ENCODE results near the gene GRIN2C. TPM values are rescaled to one million over a fixed set of nuclear protein-coding genes. Genes with fewer than 3 reads are reported as not detected.

Gene GRIN2C
- total RNA-seq, 1 donor from 2014 or later: 1.2 TPM

DNA sequence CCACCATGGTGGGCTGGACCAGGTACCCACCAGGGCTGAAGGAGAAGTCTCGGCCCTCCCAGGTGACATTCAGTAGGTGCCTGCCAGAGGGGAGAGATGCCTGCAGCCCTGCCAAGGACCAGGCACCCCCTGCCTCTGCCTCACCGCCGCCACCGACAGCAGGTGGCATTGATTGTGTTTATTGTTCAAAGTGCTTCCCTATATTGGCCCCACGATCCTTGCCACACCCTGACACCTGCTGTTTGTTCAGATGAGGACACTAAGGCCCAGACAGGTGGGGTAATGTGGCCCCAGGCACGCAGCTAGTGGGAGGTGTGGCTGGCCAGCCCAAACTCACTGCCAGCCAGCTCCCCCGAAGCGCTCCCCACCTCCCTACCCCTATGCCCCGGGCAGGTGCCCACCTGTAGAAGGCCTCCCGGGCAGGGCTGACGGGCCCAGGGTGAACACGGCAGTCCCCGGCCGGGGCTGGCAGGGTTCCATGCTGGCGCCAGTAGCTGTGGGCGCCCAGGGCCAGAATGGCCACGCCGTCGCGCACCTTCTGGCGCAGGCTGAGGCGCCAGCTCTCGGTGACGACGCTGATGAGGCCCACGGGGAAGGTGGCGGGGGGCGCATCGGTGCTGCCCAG, 8.0 kb downstream of the GRIN2C start:
- DNase-seq (ENCODE audit: low spot score in 2 of 2) (no peak), FAIRE-seq (no peak)

DNA sequence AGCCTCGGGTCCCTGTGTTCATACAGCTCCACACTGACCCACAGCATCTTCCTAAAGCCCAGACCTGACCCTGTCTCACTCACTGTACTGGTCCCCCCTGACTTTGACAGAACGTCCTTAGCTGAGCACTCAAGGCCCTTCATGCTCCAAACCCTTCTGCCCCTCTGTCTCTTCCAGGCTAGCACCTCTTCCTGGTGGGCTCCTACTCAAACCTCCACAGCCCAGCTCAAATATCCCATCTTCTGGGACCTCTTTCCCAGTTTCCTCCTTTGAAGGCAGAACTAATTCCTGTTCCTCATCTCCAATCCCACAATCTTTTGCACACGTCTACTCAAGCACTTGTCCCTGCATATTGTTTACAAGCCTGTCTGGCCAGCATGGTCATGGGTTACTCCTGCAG, 8.8 kb downstream of the GRIN2C start:
- no peak for DNase-seq (ENCODE audit: low spot score in 2 of 2)
- FAIRE-seq: no peak

DNA sequence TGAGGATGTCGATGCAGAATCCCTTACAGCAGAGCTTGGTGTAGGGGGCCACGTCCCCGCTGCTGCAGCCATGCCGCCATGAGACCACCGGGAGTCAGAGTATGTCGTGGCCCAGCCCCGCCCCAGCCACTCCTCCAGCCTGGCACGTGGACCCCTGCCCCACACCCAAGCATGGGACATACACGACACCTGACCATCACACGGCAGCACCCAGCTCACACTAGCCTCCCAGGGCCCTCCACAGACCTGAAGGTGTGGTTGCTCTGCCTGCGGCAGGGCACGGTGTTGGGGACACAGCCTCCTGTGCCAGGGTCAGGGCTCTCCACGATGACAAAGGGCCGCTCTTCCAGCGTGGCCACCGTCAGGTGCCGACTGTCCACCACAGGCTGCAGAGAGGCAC, 9.4 kb downstream of the GRIN2C start:
- FAIRE-seq (no peak), DNase-seq (ENCODE audit: low spot score in 2 of 2) (no peak)

DNA sequence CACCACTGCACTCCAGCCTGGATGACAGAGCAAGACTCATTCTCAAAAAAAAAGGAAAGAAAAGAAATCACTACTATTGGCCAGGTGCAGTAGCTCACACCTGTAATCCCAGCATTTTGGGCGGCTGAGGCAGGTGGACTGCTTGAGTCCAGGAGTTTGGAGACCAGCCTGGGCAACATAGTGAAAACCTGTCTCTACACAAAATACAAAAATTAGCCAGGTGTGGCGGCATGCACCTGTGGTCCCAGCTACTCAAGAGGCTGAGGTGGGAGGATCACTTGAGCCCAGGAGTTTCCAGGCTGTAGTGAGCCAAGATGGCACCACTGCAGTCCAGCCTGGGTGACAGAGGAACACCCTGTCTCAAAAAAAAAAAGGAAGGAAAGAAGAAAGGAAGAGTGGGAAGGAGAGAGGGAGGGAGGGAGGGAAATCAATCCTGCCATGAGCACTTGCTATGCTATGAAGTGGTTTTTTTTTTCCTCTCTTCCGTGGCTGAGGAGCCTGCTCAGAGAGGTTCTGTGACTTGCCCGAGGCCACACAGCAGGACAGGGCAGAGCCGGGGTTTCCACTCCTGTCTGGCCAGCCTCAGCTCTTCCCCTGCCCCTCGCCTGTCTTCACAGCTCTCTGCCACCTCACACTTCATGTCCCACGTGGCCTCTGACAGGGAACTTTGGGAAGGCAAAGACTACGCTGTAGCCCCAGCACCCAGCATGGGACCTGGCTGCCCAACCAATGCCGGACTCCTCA, 10.9 kb downstream of the GRIN2C start:
- no peak for FAIRE-seq
- no peak for DNase-seq (ENCODE audit: low spot score in 2 of 2)

DNA sequence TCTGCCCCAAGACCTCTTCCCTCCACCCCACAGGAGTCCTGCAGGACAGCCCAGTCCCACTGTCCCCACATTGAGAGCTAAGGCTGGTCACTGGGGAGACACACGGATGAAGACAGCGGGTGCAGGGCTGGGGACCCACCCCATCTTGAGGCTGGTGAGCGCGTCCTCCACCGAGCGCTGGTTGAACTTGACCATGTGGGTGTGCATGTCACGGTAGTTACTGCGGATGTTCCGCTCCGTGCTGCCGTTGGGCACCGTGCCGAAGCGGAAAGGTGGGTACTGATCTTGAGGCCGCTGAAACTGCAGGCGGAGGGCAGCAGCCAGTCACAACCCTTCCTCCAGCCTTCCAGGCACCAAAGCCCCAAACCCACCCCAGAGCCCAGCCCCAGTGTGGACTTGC, 13.1 kb downstream of the GRIN2C start:
- FAIRE-seq (no peak), DNase-seq (ENCODE audit: low spot score in 2 of 2) (no peak)

DNA sequence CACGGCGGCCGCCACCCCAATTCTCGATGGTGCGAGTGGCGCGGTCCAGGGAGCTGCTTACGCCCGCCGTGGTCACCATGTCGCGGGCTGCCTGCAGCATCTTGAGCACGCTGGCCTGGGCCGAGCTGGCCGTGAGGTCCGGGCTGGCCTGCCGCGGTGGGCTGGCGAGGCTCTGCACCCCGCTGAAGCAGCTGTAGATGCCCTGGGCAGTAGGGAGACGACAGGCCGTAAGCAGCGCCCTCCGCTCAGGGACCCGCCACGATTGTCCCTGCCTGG, 16.4 kb downstream of the GRIN2C start:
- no peak for FAIRE-seq
- no peak for DNase-seq (ENCODE audit: low spot score in 2 of 2)

DNA sequence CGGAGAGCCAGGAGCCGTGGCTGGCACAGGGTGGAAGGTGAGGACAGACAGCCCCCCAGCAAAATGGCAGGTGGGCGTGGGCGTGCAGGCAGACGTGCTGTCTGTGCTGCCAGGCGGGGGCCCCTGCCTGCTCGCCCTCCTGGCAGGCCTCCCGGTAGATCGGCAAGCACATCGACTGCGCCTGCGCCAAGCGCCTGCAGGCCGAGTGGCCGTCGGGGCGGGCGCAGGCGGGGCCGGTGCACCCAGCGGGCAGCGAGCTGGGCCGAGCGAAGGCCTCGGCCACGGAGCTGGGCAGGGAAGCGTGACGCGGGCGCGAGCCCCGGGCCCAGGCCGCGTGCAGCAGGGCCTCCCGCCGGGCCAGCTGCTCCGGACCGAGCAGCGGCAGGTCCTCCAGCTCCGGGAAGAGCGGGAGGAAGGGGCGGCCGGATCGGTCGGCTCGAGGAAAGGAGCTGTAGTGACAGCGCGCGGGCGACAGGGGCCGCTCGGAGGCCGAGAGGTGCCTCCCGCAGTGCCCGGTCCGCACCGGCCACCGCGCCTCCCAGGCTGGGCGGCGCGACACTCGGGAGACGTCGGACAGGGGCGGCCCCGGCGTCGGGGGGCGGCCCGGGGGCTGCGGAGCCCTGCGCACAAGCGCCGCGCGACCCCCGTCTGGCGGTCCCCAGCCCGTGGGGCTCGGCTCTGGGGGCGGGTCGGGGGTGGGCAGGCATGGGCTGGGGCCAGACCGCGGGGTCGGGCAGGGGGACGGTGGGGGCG, 16.9 kb downstream of the GRIN2C start:
- DNase-seq (ENCODE audit: low spot score in 2 of 2) (peak; percentile 89 to 92), FAIRE-seq (no peak)

DNA sequence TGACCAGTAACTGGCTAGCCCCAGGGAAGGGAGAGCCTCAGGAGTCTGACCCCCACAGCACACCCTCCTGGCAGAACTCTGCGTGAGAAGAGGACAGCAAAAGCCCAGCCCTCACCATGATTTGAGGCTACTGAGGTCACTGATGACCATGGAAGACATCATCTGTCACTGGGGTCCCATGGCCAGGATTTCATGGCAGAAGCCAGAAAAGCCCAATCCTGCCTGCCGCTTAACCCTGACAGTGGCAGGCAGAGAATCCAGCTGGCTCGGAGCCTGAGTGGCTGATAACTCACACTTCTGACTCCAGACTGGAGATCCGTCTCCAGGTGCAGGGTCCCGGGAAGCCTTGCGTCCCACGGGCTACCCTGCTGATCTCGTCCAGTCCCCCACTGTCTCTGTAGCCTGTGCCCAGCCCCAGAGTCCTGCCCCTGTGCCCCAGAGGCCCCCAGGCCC, 17.5 kb downstream of the GRIN2C start:
- DNase-seq (ENCODE audit: low spot score in 2 of 2) (no peak), FAIRE-seq (no peak)

DNA sequence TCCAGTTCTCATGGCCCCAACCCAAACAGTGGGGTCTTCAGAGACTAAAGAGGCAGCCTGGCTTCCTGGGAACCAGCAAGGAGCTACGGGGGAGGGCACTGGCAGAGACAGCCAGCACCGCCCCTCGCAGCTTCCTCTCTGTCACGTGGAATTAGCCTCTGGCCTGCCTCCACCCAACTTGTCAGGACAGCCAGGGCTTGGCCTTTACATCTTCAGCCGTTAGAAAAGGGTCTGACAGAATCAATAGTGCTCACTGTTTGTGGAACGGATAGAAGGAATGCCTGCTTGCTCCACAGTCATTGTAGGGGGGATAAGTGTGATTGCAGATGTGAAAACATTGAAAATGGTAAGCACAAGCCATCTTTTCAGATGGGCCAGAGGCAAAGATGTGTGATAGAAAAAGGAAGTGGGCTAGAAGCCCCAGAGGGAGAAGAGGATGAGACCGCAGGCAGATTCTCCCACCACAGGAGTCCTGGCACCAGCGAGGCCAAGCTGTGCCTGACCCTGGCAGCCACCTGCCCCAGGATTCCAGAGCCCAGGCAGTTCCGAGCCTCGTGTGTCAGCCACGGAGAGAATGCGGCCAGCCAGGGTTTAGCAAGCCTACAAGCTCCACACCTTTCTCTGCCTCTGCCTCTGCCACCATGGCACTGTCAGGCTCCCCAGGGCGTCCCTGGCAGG, 18.6 kb downstream of the GRIN2C start:
- FAIRE-seq (no peak), DNase-seq (ENCODE audit: low spot score in 2 of 2) (peak; percentile 72 to 76)

DNA sequence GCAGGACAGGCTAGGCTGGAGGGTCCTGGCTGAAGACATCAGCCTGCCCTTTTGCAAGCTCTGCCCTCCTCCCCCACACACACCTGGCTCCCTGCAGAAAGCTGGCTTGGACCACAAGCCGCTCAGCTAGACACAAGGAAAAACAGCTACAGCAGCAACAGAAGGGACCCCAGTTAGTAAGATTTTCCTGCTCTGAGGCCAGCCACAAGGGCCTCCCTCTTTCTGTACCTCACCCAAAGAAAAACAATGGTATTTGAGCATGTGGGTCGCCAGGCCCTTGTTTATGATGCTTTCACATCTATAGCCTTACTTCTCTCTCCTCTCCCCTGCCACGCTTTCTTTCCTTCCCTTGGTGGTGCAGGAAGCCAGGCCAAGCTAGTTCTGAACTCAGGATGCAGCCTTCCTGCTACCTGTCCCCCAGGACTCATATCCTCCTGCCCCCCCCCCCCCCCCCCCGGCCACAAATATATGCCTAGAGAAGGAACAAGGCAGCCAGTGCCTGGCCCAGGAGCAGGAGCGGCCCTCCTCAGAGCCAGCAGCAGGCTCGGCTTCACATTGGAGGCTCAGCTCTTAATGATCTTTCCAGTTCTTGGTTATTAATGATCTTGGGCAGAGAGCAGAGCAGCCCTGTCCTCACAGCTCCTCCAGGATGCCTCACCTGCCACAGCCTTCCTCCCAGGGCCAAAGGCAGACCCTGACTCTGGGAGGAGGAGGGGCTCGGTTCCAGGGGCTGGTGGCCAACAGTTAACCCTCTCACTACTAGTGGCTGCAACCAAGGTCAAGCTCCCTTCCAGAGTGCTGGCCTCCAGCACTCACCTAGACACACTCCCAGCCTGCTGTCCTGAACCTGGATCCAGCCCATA, 19.5 kb downstream of the GRIN2C start:
- DNase-seq (ENCODE audit: low spot score in 2 of 2) (no peak), FAIRE-seq (no peak)

DNA sequence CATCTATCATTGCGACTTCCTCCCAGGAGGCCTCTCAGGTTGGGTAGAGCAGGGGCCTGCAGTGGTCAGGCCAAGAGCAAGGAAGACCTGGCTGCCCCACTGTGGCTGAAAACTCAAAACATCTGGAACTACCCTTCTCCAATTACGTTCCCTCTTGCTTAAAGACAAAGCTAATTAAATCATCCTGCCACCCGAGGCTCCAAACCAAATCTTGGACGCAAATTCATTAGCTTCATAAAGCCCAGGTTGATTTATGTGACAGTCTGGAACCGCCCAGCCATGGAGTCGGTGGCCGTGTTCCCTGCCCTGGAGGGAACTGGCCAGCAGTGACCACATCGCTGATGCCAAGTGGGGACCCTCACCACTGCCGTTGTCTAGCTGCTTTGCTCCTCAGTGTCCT, 21.4 kb downstream of the GRIN2C start:
- FAIRE-seq: no peak
- no peak for DNase-seq (ENCODE audit: low spot score in 2 of 2)

DNA sequence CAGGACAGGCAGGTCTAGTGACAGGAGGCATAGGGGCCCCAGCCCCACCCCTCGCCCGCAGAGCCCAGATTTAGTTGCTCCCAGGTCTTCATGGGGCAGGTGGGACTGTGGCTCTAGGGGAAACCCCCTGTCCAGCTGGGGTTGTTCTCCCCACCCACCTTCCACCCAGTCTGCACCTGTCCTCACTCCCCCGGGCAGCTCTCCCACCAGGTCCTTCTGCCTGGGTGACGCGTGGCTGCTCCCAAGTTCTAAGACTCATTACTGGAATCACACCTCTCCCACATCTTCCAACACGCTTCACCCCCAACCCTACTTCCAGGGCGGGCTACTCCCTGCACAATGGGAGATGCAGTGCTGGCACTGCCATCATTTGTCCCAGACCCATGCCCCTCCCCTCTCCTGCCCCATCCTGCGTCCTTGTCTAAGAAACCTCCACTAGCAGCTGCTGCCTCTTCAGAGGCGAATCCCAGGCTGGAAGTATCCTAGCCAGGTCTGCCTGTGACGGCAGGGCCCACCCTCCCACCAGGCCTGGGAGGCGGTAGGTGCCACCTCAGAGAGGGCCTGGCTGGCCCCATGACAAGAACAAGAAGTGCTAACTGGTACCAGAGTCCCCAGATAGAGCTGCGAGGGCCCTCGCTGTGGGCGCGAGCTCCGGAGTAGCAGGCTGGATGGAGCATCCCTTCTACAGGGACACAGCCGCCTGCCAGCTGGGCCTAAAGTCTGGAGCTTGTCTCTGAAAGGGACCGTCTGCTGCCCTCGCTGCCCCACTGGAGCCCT, 22.8 kb downstream of the GRIN2C start:
- DNase-seq (ENCODE audit: low spot score in 2 of 2) (no peak), FAIRE-seq (no peak)

DNA sequence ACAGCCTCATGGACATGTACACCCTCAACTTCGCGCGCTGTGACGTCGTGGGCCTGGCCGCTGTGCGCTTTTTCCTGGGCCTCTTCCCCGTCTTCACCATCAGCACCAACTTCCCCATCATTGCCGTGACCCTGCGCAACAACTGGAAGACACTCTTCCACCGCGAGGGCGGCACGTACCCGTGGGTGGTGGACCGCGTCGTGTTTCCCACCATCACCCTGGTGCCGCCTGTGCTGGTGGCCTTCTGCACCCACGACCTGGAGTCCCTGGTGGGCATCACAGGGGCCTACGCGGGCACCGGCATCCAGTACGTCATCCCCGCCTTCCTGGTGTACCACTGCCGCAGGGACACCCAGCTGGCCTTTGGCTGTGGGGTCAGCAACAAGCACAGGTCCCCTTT, 23.5 kb downstream of the GRIN2C start:
- FAIRE-seq (no peak), DNase-seq (ENCODE audit: low spot score in 2 of 2) (no peak)

DNA sequence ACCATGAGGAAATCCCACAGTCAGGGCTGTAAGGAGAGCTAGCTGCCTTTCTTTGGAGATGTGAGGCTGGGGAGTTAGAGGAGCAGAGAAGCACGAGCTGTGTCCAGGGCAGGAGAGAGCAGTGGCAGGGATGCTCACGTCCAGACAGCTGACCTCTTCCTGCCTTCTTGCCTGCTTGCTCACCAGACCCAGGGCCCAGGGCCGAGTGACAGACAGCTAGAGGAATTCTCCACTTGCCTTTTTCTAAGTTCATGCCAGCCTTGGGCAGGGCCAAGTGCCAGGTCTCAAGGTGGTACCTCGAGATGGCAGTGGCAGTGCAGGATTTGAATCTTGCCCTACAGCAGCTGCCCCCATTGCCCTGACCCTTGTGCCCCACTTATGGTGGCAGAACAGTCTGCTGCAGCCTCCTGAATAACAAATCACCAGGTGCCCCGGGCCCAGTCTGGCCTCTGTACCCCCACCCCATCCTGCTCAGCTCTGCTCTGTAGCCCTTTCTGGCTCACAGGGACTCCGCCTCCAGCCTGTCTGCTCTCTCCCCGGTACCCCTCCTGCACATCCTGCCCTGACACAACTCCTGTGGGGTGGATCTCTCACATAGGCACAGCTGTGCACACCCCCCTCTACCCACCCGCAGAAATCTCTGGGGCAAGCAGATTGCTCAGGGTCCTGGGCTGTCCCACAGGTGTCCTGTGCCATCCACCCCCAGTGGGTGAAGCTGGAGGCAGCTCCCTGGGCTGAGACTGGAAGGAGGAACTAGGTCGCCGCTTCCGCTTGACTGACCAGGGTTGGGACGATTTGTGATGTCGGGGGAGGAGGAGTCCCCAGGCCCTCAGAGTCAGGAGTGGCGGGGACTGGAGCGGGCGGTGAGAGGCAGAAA, 25.9 kb downstream of the GRIN2C start:
- DNase-seq (ENCODE audit: low spot score in 2 of 2) (no peak), FAIRE-seq (no peak)

DNA sequence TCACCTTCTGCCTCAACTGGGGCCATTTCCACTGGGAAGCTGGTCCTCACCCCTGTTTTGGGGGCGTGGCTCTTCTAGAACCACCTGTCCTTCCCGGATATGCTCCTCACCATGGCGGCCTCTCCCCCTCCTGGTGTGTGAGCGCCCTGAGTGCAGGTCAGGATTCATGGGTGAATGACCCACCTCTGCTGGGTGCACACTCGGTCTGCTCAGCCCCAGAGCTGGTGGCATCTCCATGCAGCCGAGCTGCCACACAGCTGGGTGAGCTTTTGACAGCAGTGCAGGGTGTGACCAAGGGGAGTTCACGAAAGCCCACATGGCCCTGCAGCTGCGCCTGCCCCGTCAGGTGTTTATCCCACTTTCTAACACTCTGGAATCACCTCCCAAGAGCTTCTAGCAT, 27.3 kb downstream of the GRIN2C start:
- DNase-seq (ENCODE audit: low spot score in 2 of 2): no peak
- FAIRE-seq: no peak

DNA sequence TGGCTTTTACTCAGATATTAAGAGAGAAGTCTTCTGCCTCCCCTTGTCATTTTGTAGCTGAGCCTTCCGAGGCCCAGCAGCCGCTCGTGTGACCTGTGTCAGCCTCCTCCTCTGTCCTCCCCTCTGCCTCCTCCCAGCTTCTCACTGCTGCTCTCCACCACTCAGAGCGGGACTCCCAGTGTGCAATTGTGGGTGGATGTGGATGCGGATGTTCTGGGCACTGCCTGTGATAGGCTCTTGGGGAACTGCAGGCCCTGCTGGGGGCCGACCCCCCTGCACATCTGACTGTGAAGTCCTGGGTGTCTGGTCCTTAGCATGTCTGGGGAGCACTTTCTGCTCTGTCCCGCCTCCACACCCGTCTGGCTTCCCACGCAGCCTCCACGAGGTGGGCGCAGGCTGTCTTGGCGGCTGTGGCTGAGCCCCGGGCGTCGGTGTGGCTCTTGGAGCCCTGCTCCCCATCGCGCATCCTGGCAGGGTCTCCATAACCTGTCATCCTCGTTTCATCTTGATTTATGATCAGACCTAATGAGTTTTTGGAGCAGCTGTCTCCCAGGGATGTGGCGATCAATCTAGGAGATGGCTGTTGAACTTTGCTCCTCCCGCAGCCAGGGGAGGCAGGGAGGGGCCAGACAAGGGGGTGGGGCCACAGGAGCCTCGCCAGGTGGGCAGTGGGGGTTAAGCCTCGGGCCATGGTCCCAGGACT, 28.1 kb downstream of the GRIN2C start:
- DNase-seq (ENCODE audit: low spot score in 2 of 2): no peak
- no peak for FAIRE-seq

DNA sequence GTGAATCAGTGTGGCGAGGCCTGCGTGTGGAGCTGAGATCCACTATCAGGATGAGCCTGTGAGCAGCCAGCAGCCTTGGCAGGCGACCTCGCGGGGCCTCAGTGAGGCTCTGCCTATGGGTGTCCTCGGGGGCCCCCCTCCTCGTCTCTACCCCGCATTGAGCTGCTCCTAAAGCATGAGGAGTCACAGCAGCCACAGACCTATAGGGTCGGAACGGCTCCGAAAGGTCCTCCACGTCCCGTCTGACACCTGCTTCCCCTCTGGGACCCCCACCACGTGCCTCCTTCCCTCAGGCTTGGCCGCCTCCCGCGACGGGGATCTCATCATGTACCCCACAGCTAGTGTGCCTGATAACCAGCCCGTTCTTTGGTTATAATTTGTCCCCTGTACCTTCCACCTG, 28.8 kb downstream of the GRIN2C start:
- FAIRE-seq (no peak), DNase-seq (ENCODE audit: low spot score in 2 of 2) (no peak)

DNA sequence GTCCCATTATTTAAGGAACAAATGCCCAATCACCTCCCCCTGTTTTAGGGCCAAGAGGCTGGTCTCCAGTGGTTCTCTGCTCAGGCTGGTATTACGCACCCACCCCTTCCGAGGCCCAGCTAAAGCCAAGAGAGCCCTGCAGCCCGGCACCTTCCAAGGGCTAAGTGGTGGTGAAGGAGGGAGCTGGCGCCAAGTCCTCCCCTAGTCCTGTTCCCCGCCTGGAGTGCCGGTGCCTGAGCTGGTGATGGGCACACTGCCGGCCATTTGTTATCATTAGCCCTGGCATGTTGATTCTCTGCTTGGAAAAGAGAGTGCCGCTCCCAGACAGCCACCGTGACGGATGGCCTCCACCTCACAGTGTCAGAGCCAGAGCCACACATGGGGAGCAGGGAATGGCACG, 31.9 kb downstream of the GRIN2C start:
- no peak for DNase-seq (ENCODE audit: low spot score in 2 of 2)
- FAIRE-seq: no peak
